HG02885 (cell line): ENCODE results near the gene CABP4.
"Not testable (repeated sequence)": the region's sequence is repeated elsewhere in the genome, so short reads cannot be mapped to it uniquely, and the experiment has no call there.

ENCODE experiments used
- ATAC-seq: cut with Tn5 transposase; IDR thresholded peaks from one replicate; pipeline ENCODE4 v1.9.1; 2021; ENCODE audit warnings: mild to moderate bottlenecking; ENCODE audit not compliant: unreplicated experiment, poor library complexity

The CABP4 gene

GRCh38 chr11:67450796-67451657 is 4.1 kb upstream of the CABP4 start:
- ATAC-seq, result no peak

DNA sequence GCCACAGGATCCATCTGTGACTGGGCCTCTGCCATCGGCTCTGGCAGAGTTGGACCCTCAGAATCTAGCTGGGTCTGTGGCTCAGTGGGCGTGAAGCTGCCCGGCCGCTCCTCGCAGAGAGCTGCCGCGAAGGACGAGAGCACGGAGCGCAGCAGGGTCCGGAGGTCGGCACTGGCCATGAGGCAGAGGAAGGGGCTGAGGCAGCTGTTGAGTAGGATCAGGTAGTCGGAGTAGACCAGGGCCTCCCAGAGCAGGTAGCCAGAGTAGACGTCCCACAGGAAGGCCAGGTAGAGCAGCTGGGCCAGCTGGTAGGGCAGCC is 3.5 kb upstream of the CABP4 start:
- no peak for ATAC-seq

DNA sequence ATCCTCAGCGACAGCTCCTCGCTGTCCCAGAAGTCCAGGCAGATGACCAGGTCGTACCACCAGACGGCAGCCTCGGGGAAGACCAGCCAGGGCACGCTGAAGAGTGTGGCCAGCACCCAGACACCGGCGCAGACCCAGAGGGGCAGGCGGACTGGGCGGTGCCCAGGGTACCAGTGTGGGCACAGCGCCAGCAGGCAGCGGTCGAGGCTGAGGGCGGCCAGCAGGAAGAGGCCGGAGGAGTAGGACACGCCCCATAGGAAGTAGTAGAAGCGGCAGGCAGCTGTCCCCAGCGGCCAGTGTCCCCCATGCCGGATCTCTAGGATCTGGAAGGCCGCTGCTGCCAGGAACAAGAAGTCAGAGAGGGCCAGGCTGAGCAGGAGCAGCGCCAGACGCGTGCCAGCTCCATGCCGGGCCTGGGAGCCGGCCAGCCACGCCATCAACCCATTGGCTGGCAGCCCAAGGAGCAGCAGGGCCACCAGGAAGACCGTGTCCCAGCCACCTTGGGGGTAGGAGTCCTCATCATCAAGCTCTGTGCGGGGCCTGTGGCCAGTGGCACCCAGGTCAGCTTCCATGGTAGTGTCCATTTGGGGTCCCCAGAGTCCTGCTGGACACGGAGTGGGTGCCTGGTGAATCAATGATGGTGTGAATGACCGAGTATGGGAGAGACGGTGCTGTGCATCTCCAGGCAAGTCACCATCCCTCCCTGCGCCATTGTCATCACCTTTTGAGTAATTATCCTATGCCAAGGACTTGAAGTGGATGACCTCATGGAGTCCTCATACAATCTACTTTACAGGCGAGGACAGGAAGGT is 2.8 kb upstream of the CABP4 start, which contains the start of gene GPR152:
TSS of gene GPR152 (minus strand) at position 589 of the 812 bp plus-strand sequence. CDS start at position 584, 5 bp downstream.
- ATAC-seq, result no peak

GRCh38 chr11:67453816-67454732 is 1.1 kb upstream of the CABP4 start:
- no peak for ATAC-seq

DNA sequence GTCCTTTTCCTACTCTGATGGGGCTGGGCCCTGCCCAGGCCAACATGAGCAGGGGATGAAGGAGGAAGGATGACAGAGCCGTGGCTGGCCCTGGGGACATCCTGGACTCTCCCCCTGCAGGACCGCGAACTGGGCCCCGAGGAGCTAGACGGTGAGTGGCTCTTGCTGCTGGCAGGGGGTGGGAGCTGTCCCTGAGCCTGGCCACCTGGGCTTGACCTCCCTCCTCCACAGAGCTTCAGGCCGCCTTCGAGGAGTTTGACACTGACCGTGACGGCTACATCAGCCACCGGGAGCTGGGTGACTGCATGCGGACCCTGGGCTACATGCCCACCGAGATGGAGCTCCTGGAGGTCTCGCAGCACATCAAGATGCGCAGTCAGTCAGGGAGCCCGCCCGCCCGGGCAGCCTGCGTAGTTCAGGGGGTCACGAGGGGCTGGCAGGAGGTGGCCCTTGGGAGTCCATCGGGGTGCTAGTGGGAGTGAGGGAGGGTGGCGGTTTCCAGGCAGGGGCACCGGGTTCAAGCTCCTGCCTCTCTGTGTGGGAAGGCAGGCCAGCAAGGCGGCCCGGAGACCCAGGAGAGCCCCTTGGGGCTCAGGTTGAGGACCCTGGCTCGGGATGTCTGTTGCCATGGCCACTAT is 1.0 kb downstream of the CABP4 start:
- ATAC-seq, result no peak

- no peak for ATAC-seq
Observed at GRCh38 chr11:67457453-67457852, 2.3 kb downstream of the CABP4 start.

- no peak for ATAC-seq
Observed at GRCh38 chr11:67458266-67458665, 3.1 kb downstream of the CABP4 start.

GRCh38 chr11:67463186-67463585 is 8.0 kb downstream of the CABP4 start:
- no peak for ATAC-seq

GRCh38 chr11:67463680-67464410 is 8.7 kb downstream of the CABP4 start:
- ATAC-seq, result no peak

DNA sequence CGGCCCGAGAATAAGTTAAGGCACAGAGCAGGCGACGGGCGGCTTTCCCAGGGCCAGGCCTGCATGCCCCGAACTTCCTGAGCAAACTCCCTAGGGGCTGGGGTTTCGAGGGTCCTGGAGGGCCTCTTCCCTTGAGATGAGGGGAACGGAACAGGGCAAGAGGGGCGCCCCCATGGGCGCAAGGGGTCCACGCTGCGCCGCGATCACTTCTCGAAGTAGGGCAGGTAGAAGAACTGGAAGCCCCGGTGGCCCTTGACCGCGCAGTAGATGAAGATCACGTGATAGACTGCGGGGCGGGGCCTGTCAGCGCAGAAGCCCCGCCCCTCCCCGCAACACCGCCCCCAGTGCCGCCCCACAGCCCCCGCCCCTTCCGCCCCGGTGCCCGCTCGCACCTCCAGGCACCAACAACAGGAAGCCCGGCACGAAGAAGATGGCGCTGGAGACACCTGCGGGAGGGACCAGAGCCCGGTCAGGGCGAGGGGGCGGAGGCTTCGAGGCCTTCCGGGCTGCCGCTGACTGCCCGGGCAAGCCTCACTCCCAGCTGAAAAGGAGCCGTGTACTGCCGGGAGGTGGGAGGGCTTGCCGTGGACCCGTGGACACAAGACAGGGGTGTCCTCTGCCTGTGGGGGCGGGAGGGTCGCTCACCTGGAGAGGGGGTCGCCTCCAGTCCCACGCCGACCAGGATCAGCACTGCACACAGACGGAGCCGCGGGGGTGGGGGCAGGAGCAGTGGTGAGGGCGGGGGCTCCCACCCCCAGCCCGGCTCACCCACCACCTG is 9.4 kb downstream of the CABP4 start:
- peak; percentile 58 for ATAC-seq

- no peak for ATAC-seq
Observed at GRCh38 chr11:67465189-67465510, 10.0 kb downstream of the CABP4 start.

DNA sequence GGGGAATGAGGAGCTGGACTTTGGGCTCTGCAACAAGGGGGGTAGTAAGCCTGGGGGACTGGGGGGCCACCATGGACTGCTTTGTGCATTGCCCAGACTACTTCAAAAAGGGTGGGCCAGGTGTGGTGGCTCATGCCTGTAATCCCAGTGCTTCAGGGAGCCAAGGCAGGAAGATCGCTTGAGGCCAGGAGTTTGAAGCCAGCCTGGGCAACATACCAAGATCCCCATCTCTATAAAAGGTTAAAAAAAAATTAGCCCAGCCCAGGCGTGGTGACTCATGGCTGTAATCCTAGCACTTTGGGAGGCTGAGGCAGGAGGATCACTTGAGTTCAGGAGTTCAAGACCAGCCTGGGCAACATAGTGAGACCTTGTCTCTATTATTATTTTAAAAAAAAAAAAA is 10.4 kb downstream of the CABP4 start:
- not testable (repeated sequence) for ATAC-seq

GRCh38 chr11:67466367-67466766 is 11.2 kb downstream of the CABP4 start:
- no peak for ATAC-seq

DNA sequence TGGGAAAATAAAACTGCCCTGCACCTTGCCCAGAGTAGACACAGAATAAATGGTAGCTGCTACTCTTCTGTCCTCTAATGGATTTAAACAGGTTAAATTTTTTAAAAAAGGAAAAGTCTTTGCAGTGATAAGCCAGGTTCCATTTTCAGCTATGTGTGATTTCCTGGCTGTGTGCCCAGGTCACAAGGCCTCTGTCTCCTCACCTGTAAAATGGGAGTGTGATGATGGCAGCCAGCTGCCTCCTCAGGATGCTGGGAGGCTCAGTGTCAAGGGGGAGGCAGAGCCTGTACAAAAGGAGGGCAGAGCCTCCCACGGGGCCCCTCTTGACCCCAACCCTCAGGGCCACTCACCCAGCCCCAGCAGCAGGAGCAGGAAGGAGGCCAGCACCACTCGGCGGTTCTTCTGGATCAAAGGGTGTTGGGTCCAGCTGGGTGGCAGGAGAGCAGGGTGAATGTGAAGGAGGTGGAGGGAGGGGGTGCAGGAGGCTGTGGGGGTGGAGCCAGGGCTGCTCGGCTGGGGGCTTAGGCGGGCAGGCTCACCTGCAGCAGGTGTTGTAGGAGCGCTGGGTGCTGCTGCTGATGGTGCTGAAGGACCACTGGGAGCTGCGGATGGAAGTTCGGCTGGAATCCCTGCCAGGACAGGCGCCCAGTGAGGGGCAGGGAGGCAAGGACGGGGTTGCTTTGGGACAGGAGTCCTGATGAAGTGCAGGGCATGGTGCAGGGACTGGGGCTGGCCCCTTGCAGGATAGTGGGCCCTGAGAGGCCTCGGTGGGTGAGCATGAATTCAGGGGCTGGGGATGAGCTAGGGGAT is 12.0 kb downstream of the CABP4 start:
- no peak for ATAC-seq

GRCh38 chr11:67468056-67468455 is 12.9 kb downstream of the CABP4 start:
- ATAC-seq, result no peak

- no peak for ATAC-seq
Observed at GRCh38 chr11:67468456-67468758, 13.3 kb downstream of the CABP4 start.

GRCh38 chr11:67468759-67469507 is 13.8 kb downstream of the CABP4 start, which contains the start of gene TMEM134:
TSS of gene TMEM134 (minus strand) at chr11:67469251. CDS start at chr11:67469192, 59 bp downstream.
- ATAC-seq, result peak; percentile 78
